HG02970 (cell line): ENCODE measurements around the gene ARHGEF7.

Experiments
- ATAC-seq: cut with Tn5 transposase; IDR thresholded peaks from one replicate; pipeline ENCODE4 v1.9.1; 2021; ENCODE audit warnings: mild to moderate bottlenecking, moderate library complexity, moderate number of reproducible peaks; ENCODE audit not compliant: unreplicated experiment, low FRiP score

Gene ARHGEF7

DNA sequence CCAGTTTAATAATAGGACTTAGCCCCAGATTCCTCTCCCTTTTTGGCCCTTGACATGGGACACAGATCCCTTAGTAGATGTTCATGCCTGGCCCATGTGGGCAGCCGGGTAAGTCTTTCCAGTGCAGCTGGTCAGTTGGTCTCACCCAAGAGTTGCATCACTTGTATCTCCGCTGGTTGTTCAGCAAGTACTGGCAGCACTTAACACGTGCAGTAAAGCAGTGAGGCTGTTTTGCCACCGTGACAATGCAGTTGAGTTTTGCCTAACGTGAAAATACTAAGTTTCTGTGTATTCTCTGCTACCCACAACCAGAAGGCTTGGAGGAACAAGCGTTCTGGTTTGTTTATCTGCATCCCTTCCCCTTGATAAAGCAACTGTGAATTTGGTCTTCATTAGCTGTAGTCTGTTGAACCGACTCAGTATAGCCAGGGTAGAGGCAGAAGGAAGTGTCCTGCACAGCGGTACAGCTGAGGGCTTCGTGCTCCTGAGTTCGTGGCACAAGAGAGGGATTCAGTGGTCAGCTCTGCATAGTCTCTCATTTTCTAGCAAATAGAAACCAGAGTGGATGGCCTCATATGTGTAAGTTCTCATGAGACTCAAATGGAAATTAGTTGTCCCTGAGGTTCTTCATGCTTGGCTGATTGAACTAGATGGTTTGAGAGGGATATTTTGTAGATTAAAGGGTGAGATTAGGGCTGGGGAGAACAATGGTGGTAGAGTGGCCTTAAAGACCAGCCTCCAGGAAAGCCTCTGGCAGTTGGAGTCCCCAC, 50.3 kb downstream of the ARHGEF7 start:
- ATAC-seq, result no peak

DNA sequence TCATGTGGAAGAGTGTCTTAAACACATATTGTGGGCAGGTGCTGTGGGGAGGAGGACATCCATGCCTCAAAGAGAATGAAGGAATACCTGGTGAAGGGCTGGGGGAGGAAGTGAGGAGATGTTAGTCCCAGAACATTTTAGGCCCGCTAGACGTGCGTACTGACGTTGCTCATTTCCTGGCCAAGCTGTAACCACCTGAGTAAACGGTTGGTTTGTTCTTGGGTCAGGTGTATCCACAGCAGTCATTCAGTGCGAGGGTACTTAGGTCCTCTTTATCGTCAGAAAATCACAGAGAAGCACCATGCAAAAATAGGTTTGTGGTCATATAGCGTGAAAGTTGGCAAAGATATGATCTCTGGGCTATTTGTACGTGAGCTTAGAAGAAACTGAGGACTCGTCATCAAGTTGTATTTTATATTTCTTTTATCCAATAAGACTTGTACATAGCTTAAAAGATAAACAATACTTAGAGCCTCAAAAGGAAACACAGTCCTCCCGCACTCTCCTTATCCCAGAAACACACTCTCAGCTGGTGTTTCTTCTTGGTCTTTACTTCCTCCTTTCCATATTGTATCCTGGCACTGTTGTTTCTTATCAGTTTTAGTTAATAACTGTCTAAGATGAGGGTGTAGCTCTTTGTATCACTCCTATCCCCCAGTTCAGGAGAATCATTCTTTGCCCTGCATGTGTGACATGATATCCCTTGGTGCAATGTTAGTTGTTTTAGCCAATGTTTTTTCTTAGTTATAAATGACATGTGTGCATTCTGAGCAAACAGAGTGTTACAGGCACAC, 52.0 kb downstream of the ARHGEF7 start:
- ATAC-seq, result no peak

DNA sequence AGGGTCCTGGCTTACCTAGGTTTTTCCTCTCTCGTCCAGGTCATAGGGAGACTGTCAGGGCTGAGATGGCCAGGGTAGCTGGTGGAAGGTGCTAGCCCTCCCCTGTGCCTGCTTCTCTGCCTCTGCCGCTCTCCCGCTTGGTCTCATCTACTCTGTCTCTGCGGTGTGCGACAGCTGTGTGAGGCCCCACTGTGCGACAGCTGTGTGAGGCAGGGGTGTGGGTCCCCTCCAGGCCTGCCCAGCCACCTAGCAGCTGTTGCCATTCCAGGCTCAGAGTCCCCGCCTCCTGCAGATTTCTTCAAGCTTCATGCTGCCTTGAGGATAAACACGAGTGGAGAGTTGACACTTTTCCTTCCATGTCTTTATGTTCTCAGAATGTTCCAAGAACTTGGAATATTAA, 53.0 kb downstream of the ARHGEF7 start:
- ATAC-seq, result no peak

DNA sequence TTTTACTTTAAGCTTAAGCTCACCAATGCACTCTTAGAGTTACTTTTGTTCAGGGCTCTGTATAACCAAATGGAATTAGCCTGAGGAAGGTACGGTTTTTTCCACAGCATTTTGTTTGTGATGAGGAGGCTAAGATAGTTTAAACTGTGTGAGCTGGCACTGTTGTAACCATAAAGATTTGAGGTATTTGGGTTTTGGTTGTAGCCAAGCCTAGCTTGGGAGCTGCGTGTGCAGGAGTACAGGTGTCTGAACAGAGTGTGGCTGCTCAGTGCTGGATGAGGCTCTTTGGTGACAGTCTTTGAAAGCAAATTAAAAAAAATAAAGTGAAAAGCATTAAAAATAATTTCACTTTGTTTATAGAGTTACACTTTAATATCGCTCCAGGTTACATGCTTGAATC, 56.0 kb downstream of the ARHGEF7 start:
- ATAC-seq, result no peak

DNA sequence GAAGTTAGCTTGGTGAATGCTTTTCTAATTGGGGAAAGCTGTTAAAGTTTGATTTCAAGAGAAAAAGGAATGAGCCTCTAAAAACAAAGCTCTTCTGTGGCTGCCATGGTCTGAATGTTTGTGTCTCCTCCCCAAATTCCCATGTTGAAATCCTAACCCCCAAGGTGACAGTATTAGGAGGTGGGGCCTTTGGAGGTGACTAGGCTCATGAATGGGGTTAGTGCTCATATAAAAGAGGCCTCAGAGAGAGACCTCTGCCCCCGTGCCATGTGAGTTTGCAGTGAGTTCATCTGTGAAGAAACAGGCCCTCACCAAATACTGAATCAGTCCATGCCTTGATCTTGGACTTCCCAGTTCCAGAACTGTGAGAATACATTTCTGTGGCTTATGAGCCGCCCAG, 56.5 kb downstream of the ARHGEF7 start:
- ATAC-seq, result no peak

DNA sequence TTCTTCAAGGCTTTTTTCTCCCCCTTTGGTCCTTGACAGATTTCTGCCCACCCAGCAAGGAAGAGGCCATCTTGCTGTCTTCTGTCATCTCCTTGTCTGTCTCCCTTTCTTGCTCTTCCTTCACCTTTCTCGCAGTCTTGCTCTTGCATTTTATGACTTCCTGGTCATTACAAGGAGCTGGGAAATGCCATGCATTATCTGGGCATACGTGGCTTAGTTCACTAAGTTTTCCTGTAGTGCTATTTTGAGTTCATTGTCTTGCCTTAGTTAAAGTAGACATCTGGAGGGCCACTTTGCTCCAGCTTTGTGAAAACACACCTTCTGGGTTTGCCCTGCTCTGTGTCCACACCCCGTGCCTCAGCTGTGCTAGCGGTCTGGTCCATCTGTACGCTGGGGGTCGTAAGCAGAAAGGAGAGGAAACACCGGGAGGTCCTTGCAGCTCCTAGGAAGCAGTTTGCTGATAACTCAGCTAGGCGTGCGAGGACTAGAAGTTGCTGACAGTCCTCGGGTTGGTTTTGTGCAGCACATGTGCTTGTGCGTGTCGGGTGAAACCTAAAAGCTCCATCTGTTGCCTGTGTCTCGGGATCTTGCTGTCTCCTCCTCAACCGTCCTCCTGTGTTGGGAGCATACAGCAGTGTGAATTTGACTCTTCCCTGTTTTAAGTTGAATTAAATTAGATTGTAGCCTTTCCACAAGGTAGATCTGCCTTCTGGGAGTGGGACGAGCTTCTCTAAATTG, 59.4 kb downstream of the ARHGEF7 start:
- no peak for ATAC-seq

DNA sequence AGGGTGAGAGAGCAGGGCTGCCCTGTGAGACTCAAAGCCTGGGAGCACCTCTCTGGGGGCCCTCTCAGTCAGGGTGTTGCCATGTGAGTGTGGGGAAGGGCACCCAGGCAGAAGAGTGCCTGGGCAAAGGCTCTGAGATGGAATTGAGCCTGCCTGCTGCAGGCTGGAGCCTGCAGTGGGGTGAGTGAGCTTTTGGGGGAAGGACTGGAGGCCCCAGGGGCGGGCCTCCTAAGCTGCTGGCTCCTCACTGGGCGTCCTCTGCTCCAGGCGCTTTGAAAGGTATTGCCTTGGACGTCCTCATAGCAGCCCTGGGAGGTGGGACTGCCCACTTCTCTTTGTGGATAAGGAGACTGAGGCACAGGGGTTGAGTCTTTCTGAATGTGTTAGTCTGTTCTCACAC, 60.3 kb downstream of the ARHGEF7 start:
- ATAC-seq, result no peak

DNA sequence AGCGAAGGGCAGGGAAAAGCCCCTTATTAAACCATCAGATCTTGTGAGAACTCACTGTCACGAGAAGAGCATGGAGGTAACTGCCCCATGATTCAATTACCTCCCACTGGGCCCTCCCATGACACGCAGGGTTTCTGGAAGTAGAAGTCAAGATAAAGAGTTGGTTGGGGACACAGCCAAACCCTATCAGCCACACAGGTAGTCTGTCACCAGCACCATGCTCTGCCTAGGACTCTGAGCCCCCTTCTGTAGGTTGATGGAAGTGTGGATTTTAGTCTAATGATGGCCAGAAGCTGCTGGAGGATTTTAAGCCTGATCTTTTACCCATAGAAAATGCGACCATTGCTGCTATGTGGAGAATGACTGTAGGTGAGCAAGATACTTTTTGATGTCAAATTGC, 60.8 kb downstream of the ARHGEF7 start:
- ATAC-seq, result no peak

DNA sequence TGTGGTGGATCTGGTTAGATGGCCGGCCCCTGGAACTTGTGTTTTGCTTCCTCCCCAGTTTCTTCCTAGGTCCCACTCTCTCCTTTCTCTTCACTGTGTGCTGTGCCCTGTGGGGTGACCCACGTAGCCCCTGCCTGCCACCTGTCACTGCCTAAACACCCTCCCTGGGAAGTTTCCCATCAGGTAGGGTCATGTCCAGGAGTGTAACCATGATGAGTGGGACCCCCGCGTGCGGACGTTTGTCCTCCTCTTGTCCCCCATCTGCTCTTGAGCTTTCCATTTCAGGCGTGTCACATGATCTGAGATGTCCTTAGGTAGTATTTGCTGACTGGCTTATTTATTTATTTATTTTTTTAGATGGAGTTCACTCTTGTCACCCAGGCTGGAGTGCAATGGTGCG, 61.3 kb downstream of the ARHGEF7 start:
- ATAC-seq, result no peak

DNA sequence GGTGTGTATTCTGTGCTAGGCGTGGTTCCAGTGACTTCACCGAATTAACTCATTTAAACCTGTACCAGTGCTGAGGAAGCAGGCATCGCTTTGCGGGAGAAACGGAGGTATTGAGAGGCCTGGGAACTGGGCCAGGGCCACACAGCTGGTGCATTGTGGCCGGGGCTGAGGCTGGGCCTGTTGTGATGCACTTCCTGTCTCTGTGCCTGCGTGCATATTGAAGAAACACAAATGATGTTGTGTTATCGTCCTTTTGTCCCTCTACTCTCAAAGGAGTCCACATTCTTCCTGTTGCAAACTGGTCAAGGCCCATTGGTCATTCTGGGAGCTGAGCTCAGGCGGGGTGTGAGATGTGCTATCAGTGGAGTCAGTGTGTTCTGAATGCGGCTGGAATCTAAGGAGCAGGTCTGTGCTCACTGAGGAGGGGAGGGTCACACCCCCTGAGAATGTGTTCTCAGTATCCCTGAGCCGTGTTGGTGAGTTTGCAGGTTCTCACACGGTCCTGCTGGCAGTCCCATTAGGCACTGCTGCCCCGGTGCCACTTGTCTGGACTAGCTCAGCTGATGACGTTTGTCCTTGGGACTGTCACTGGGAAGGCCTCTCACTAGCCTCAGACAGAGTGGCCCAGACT, 62.1 kb downstream of the ARHGEF7 start:
- ATAC-seq, result peak; percentile 53

DNA sequence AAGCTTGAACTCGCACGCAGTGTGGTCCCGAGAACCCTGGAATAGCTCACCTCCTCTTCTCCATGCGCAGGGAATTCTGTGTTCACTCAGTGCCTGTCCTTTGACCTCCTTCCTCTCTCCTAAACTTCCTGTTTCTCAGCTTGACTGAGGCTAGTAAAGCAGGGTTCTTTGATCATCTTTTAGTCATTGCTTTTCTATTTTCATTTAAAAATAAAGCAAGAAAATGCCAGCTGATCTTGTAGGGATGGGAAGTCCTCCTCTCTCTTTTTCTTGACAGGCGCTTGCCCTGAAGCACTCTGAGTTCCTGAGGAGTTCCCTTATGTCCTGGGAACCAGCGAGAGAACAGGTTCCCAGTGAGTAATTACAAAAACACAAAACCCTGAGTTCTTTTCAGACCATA, 62.8 kb downstream of the ARHGEF7 start:
- no peak for ATAC-seq

DNA sequence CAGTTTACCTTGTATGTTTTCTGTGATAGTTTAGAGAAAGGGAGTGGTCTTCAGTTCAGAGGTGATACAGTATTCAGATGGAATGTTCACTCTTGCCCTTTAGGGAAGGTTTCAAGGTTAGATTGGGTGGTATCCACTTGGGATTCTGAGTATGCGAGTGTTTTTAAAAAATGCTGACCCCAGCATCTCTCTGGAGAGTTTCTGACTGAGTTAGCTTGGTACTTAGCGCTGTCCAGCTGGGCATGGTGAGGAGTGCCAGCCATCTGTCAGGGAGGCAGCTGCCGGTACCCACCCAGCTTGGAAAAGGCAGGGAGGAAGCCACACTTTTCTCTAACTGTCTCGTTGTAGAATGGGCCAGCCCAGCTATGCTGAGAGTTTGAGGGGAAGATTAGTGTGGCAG, 63.3 kb downstream of the ARHGEF7 start:
- ATAC-seq, result no peak

DNA sequence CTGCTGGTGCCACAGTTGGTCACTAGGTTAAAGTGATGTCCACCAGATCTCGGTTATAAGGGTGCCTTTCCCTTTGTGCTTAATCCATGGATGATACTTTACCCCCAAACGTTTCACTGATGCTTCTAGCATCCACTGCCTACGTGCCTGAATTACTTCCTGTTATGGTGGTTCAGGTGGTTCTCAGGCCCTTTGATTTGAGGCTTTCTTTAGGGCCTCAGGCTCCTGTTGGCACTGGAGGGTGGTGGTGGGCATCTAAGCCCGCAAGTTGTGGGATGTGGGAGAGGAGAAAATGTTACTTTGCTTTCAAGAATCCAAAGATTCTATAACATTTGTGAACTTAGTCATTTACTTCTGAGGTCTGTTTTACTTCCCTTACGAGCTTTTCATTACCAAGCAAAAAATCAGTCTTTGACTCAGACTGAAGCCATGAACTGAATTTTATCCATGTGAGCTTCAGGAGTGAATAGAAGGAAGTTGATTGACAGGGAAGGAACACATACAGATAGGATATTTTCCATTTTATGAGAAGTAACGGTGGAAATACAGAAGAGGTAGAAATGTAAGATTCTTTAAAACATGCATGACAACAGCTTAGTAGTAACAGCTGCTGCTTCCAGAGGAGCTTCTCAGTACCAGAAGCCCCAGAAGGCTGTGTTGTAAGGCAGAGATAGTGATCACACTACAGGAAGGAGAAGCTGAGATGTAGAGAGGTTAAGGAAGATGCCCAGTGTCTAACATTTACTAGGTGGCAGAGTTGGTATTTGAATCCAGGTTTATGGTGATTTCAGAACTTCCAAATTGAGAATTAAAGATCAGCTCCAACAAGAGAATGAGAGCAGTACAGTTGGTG, 65.0 kb downstream of the ARHGEF7 start:
- ATAC-seq, result no peak

DNA sequence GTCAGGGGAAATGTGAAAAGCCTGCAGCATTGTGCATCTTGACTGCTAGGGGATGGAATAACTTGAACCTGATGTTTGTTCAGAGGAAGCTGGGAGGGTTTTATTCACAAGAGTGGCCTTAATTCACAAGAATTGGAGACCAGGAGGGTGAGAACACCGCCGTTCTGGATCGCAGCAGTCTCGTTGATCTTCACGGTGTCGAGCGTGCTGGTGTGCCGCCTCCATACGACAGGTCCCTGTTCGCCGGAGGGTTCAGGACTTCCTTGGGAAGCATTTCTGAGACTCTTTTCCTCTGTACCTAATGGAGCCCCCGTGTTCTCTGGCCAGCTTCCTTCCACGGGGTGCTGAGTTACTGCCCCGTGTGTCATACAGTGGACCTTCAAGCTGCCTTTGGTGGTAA, 66.9 kb downstream of the ARHGEF7 start:
- ATAC-seq, result no peak

DNA sequence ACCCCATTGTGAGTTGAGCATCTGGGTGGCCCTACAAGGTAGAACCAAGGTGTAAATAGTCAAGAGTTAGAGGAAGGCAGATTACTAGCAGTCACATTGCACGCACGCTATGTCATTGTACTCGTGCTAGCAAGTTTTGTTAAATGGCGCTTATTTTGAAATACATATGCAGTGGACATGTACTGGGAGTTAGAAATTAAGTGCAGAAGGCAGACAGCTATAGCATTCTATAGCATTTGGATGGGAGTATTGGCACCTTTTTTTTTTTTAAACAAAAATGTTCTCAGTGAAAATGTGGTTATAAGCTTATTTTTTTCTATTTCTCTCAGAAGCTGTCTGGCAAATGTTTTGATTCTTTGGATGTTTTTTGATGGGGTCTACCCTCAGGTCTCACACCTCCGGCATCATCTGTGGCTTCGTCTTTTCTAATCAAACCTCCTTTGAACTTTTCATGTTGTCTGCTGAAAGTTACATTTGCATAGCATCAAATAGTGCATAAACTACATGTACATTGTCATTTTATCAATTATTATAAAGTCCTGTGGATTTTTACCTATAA, 68.1 kb downstream of the ARHGEF7 start:
- ATAC-seq, result no peak

DNA sequence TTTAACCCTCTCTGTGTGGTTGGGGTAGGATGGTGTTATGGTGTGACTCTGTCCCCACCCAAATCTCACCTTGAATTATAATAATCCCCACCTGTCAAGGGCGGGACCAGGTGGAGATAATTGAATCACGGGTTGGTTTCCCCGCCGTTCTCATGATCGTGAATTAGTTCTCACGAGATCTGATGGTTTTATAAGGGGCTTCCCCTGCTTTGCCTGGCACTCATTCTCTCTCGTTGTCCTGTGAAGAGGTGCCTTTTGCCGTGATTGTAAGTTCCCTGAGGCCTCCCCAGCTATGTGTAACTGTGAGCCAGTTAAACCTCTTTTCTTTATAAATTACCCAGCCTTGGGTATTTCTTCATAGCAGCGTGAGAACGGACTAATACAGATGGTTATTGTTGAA, 68.8 kb downstream of the ARHGEF7 start:
- ATAC-seq, result no peak

DNA sequence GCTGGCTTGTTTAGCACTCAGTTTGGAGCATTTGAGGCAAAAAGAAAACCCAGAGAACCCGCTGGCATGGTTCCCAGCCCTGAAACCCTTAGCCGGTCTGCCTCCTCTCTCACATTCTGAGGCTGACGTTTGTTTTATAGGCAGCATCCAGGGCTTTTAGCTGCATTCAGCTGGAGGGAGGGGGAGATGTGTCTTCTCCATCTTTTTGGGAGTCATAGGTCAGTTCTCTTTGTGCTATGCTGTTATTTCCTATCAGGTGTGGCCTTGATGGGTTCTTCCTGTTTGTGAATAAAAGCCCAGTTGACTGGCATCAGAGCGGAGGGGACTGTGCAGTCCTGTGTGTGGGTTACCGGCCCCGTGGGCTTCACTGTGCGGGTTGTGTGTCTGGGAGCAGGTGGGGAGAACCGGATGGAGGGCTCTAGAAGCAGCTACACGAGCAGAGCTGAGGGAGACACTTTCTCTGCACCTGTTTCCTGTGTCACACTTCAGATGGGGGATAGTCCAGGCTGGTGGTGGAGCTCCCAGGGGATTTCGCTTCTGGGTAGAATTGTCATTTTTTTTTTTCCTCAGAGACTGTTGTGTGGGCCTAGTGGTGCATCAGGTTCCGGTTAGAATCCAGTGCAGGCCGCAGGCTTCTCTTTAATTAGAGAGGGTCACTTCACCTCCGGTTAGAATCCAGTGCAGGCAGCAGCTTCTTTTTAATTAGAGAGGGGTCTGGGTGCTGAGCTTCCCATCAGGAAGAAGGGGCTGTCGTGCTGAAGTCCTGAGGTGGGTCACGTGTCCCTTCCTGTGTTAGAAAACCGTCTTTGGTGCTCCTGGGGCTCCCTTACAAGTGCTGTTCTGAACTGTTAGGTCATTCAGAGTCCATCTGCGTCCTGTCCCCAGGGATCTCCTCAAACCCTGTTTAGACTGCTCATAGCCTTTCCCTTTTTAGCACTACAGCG, 69.6 kb downstream of the ARHGEF7 start:
- peak; percentile 85 for ATAC-seq

DNA sequence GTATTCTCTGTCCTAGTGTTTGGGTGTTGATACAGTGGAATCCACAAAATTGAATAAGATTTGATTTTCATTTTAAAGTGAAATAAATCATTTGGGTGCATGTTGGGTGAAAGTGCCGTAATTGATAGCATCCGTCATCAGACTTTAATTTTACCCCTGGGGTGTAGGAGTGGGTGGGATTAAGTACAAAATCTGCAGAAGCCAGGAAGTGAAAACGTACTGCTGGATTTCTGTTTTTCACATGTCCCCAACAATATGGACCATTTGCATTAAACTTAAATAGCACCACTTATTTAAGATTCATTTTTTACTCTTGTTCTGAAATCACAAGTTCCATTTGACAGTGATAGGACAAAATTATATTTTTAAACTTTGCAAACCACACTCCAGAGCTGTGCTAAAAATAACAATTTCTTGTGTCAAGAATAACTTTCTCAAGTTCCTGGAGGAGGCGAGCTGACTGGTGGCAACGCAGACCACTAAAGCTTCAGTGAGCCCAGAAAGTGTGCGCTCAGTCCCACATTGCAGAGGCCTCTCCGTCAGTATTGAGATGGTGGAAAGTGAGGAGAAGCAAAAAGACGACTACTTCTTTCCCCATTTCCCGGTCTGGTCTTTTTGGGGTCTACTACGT, 71.3 kb downstream of the ARHGEF7 start:
- ATAC-seq, result no peak
